Ureter (tissue), 1 donor: ENCODE measurements around the gene NCOA5. TPM values are rescaled to one million over a fixed set of nuclear protein-coding genes. Genes with fewer than 3 reads are reported as not detected.

ENCODE experiments used
- DNase-seq: peaks from one replicate; pipeline ENCODE4 v3.0.0-alpha.2; 2020; ENCODE audit warnings: low spot score
- total RNA-seq: library from RNA; stranded (reverse); gene quantifications from one replicate; pipeline ENCODE4 v1.2.4, GENCODE V29; 2023
- donor health status: DM: yes; HTN: yes; CAD: no.

Gene NCOA5
- 30.0 TPM for total RNA-seq

- peak; percentile 96 for DNase-seq
These were observed at the start of gene NCOA5 for GRCh38 chr20:46089417-46090388. Gene NCOA5, minus strand, starts transcription at chr20:46089962. Its CDS starts 10,538 bp downstream, at chr20:46079424.

GRCh38 chr20:46139266-46139889, 49.6 kb upstream of the NCOA5 start:
- no peak for DNase-seq

GRCh38 chr20:46137816-46138215, 48.1 kb upstream of the NCOA5 start:
- DNase-seq, result no peak

- DNase-seq, result no peak
These were observed 46.3 kb upstream of the NCOA5 start for GRCh38 chr20:46135856-46136633.

- no peak for DNase-seq
These were observed 45.0 kb upstream of the NCOA5 start for GRCh38 chr20:46134716-46135115.

GRCh38 chr20:46133886-46134654, 44.3 kb upstream of the NCOA5 start:
- no peak for DNase-seq

GRCh38 chr20:46132705-46133120, 43.0 kb upstream of the NCOA5 start:
- peak; percentile 74 for DNase-seq

GRCh38 chr20:46131396-46131795, 41.6 kb upstream of the NCOA5 start:
- no peak for DNase-seq

- no peak for DNase-seq
These were observed 40.8 kb upstream of the NCOA5 start for GRCh38 chr20:46130534-46130933.

- DNase-seq, result no peak
These were observed 40.3 kb upstream of the NCOA5 start for GRCh38 chr20:46129955-46130481.

GRCh38 chr20:46128310-46129151, 38.8 kb upstream of the NCOA5 start:
- DNase-seq, result no peak

GRCh38 chr20:46127396-46128010, 37.7 kb upstream of the NCOA5 start:
- DNase-seq, result no peak

- no peak for DNase-seq
These were observed 36.8 kb upstream of the NCOA5 start for GRCh38 chr20:46126440-46127056.

GRCh38 chr20:46123482-46124245, 33.9 kb upstream of the NCOA5 start:
- DNase-seq, result no peak

- no peak for DNase-seq
These were observed 33.0 kb upstream of the NCOA5 start for GRCh38 chr20:46122516-46123481.

- DNase-seq, result no peak
These were observed 32.3 kb upstream of the NCOA5 start for GRCh38 chr20:46122071-46122470.
